LNCAP (cell line): Measurements from ENCODE around the gene MED10.

Experiments used
- TF ChIP-seq, protein P1 (sequence below): fragments of 450-650 bp; IDR thresholded peaks from 2 replicates; pipeline ENCODE4 v1.5.1; 2017; ENCODE audit warnings: mild to moderate bottlenecking

MED10 gene

DNA sequence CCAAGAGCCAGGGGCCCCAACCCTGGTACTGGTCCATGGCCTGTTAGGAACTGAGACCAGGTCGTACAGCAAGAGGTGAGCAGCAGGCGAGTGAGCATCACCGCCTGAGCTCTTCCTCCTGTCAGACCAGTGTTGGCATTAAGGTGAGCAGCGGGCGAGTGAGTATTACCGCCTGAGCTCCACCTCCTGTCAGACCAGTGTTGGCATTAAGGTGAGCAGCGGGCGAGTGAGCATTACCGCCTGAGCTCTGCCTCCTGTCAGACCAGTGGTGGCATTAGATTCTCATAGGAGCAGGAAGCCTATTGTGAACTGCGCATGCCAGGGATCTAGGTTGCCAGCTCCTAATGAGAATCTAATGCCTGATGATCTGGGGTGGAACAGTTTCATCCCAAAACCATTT is 39.3 kb upstream of the MED10 start:
- TF ChIP-seq, protein P1, sequence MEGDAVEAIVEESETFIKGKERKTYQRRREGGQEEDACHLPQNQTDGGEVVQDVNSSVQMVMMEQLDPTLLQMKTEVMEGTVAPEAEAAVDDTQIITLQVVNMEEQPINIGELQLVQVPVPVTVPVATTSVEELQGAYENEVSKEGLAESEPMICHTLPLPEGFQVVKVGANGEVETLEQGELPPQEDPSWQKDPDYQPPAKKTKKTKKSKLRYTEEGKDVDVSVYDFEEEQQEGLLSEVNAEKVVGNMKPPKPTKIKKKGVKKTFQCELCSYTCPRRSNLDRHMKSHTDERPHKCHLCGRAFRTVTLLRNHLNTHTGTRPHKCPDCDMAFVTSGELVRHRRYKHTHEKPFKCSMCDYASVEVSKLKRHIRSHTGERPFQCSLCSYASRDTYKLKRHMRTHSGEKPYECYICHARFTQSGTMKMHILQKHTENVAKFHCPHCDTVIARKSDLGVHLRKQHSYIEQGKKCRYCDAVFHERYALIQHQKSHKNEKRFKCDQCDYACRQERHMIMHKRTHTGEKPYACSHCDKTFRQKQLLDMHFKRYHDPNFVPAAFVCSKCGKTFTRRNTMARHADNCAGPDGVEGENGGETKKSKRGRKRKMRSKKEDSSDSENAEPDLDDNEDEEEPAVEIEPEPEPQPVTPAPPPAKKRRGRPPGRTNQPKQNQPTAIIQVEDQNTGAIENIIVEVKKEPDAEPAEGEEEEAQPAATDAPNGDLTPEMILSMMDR, result no peak

DNA sequence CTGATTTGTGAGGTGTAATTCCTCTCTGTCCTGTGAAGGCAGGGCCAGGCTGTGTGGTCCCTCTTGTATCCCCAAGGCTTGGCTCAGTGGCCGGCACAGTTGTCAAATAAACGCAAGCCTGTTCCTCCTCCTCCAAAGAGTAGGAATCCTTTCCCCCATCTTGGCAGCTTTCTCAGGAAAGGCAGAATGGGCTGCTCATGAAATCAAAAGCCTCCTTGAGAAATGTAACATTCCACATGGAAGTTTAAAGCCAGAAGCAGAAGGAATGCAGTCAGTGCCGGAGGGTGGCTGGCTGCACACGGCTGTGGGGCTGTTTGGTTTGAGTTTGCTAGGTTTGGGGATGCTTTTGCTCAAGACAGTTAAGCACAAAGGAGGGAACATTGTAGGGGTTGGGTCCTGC is 34.5 kb upstream of the MED10 start:
- TF ChIP-seq, protein P1, result no peak

DNA sequence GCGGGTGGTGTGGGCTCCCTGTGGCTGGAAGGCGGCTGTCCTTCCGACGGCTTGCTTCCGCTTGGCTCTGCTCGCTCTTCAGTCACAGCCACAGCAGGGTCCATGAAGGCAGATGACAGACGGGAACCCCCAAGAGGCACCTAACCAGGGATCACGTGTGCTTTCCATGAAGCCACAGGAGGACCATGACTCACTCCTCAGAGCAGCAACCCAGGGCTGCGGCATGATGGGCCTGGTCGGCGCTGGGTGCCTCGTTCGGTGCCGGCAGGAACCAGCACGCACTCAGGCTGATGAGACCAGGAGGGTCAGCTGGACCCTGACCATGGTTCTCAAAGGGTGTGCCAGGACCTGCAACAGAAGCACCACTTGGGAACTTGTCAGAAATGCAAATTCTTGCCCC is 32.8 kb upstream of the MED10 start:
- TF ChIP-seq, protein P1, result no peak

DNA sequence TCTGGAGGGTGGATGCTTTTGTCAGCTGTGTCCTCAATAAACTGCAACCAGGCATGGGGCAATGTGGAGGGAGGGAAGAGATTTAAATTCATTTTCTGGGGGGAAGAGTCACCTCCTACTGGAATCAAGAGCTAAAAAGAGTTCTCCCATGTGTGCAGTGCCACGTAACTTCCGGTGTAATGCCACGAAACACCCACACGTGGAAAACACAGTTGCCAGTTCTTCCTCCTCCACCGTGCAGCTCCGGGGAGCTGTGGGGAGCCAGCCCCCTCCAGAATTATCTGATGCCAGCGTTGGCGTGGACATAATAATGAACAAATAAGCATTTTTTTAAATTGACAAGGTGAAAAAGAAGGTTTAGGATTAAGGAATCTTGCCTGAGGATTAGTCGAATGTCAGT is 32.1 kb upstream of the MED10 start:
- TF ChIP-seq, protein P1, result no peak

DNA sequence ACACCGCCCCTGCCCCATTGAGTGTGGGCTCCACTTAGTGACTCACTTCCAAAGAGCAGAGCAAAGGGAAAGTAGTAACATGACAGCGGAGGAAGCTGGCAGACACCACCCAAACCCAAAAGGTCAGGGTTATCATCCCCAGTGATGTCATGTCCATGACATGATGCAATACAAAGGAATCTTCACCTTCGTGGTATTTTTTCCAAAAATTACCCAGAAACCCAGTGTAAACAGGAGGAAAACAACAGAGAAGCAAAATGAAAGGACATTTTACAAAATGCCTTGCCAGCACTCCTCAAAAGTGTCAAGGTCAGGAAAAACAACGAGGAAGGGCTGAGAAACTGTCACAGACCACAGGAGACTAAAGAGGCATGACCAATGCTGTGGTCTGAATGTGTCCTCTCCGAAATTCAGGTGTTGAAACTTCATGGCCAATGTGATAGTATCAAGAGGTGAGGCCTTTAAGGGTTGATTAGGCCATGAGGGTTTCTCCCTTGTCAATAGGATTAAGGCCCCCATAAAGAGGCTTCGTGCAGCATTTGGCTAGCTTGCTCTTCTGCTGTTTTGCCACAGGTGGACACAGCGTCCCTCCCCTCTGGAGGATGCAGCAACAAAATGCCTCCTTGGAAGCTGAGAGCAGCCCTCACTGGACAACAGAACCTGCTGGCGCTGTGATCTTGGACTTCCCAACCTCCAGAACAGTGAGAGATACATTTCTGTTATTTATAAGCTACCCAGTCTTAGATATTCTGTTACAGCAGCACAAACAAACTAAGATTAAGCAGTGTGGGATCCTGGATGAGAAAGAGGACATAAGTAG is 30.5 kb upstream of the MED10 start:
- TF ChIP-seq, protein P1, result no peak

DNA sequence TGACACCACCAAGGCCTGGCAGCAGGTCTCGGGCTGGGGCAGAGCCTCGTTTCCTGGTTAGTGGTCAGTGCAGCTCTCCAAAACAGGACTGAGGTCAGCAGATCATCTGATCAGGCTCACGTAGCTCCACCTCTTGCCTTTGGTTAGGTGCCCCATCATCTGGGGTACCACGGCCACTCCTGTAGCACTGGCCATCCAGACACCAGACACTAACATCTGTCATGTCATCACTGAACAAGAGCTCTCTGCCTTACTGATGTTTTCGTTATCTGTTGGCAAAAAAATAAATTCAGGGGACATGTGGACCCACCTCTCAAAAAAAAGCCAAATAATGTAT is 29.9 kb upstream of the MED10 start:
- TF ChIP-seq, protein P1, result no peak

DNA sequence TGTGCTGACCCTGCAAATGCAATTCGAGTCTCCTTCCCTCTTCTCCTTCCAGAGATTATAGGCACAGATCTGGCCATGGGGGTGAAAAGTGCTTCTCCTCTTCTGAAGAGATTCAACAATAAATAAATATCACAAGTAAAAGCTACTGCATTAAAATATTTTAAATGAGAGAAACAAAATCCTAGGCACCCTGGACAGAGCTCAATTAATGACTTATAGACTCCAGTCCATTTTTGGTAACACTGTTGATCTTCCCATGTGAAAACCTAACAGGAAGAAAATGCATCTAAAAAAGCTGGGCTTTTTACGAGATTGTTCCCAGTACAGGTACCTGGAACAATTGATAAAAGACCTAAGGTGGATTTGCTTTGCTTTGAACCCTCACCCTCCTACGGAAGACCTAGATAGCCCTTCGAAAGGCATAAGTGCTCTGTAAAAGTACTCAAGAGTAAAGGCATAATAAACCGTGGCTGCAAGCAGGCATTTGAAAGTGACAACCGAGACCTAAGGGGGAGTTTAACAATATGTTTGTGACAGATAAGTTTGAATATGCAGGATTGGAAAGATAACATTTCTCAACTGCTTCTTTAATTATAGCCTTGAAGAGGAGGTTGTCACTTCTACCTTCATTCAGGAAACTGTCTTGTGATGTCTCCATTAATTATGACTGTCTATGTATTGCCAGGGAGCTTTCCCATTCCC is 29.4 kb upstream of the MED10 start:
- TF ChIP-seq, protein P1, result no peak
